ENCODE data around the gene TSPAN9. TPM values are rescaled to one million over a fixed set of nuclear protein-coding genes. Genes with fewer than 3 reads are reported as not detected.
A peak's percentile ranks its signal among the peaks of the same experiment; 100 is the strongest.

TSPAN9 gene
- total RNA-seq, 1 experiment from 2014 or later, result 35.5 TPM

DNA sequence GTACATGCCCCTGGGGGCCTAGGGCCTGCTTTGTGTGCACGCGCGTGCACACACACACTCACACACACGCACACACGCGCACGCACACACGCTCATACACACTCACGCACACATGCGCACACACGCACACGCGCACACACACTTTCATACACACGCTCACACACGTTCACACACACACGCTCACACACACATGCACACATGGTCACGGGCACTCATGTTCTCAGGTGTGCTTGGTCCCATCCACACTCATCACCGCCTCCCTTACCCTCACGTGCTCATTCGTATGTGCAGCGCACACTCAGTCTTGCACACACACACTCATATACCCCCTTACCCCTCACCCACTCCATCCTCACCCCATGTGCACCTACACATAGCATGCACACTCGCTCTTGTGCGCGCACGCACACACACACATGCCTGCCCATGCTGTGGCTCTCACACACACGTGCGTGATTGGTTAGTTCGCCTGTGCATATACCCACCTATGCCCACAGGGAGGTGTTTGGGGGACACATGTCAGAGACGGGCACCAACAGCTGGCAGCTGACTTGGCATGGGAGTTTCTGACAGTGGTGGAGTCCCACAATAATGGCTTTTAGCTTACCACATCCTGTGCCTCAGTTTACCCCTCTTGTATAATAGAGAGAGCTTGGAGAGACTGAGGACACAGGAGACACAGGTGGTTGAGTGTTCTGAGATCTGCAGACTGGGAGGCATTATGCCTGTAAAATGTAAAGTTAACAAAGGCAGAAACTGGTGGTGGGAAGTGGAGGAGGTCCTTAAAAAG, 28.7 kb downstream of the TSPAN9 start:
- Histone ChIP-seq H3K36me3 (ENCODE audit: insufficient read depth, low read length, poor library complexity, severe bottlenecking) (no peaks in the 10 kb centered on the region), H3K27ac (ENCODE audit: low read depth, low read length, poor library complexity, severe bottlenecking) (peak overlapping the region; percentile 66), H3K27me3 (replicated peaks; ENCODE audit: insufficient read depth, low read depth, low read length, poor library complexity) (no peaks in the 10 kb centered on the region), H3K9me3 (ENCODE audit: low read depth, low read length, poor library complexity, severe bottlenecking) (no peaks in the 10 kb centered on the region), H3K4me1 (ENCODE audit: insufficient read depth, low read length, poor library complexity, severe bottlenecking) (peaks cover 44% of the 10 kb centered on the region), H3K4me3 (ENCODE audit: low read depth, low read length, poor library complexity, severe bottlenecking) (no peak overlapping the region)
- TF ChIP-seq CTCF (conservative IDR thresholded peaks at IDR 0.05; ENCODE audit: low read depth, low read length), result no peak
- no peak for TF ChIP-seq EZH2 (IDR thresholded peaks at IDR 0.05; ENCODE audit: borderline replicate concordance, low read depth, low read length, poor library complexity, severe bottlenecking)
- ChIA-PET CTCF (interaction anchor here (0.6 kb wide), 3 partner anchors 168 to 1857 kb away, joined by 3 to 4 read pairs (median 3); no protein-coding TSS in a partner anchor), POLR2A (ENCODE audit: low non-redundant PET) (no interaction called here)
- intact Hi-C loops (cut with micrococcal nuclease; ENCODE audit: unreplicated experiment), result no loop called here
- DNase-seq (ENCODE audit: low spot score), result no peak
- BruUV-seq (replicated peaks), result no TSS peak

DNA sequence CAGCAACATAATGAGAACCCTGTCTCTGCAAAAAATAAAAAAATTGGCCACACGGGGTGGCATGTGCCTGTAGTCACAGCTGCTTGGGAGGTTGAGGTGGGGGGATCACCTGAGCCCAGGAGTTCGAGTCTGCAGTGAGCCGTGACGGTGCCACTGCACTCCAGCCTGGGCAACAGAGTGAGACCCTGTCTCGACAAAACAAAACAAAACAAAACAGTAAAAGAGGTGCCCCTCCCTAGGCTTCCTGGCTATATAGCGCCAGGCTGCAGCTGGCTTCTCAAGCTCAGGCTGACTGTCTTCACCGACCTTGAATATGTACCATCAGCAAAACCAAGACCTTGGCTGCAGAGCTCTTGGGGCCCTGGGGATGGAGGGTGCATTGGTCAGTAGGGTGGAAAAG, 29.4 kb downstream of the TSPAN9 start:
- H3K9me3 ChIP-seq (ENCODE audit: low read depth, low read length, poor library complexity, severe bottlenecking), result no peaks in the 10 kb centered on the region
- intact Hi-C loops (cut with micrococcal nuclease; ENCODE audit: unreplicated experiment), result no loop called here
- ChIA-PET CTCF (interaction anchor here (0.6 kb wide), 1 partner anchor 167 kb away, joined by 3 read pairs; no protein-coding TSS in a partner anchor), POLR2A (ENCODE audit: low non-redundant PET) (no interaction called here)
- peaks cover 44% of the 10 kb centered on the region for H3K4me1 ChIP-seq (ENCODE audit: insufficient read depth, low read length, poor library complexity, severe bottlenecking)
- H3K27ac ChIP-seq (ENCODE audit: low read depth, low read length, poor library complexity, severe bottlenecking), result peak overlapping the region; percentile 66
- H3K36me3 ChIP-seq (ENCODE audit: insufficient read depth, low read length, poor library complexity, severe bottlenecking), result no peaks in the 10 kb centered on the region
- peak; percentile 31 for DNase-seq (ENCODE audit: low spot score)
- no peak overlapping the region for H3K4me3 ChIP-seq (ENCODE audit: low read depth, low read length, poor library complexity, severe bottlenecking)
- TF ChIP-seq CTCF (conservative IDR thresholded peaks at IDR 0.05; ENCODE audit: low read depth, low read length) (no peak; the same call in 1 of the 2 replicates), EZH2 (IDR thresholded peaks at IDR 0.05; ENCODE audit: borderline replicate concordance, low read depth, low read length, poor library complexity, severe bottlenecking) (no peak)
- H3K27me3 ChIP-seq (replicated peaks; ENCODE audit: insufficient read depth, low read depth, low read length, poor library complexity), result no peaks in the 10 kb centered on the region
- no TSS peak for BruUV-seq (replicated peaks)

DNA sequence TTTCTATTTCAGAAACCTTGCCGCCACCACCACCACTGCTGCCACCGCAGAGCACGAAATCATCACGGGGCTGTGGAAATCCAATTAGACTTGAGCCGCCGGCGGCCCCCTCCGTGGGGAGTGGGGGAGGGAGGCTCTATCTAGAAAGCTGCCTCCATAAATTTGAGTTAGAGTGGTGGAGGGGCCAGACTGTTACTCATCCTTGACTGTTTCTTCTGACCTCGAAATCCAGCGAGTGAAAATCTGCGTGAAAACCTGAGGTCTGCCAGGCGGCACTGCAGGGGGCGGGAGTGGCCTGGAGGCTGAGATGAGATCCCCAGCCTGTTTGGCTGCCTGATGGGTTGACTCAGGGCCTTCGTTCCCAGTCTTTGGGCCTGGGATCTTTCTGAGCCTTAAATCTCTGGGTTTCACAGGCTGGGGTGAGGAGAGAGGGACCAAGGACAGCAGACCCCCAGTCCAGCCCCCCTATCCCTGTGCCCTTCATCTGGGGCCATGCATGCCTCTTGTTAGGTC, 29.9 kb downstream of the TSPAN9 start:
- Histone ChIP-seq H3K36me3 (ENCODE audit: insufficient read depth, low read length, poor library complexity, severe bottlenecking) (no peaks in the 10 kb centered on the region), H3K9me3 (ENCODE audit: low read depth, low read length, poor library complexity, severe bottlenecking) (no peaks in the 10 kb centered on the region), H3K4me1 (ENCODE audit: insufficient read depth, low read length, poor library complexity, severe bottlenecking) (peaks cover 44% of the 10 kb centered on the region), H3K27ac (ENCODE audit: low read depth, low read length, poor library complexity, severe bottlenecking) (peak overlapping the region; percentile 66), H3K4me3 (ENCODE audit: low read depth, low read length, poor library complexity, severe bottlenecking) (no peak overlapping the region), H3K27me3 (replicated peaks; ENCODE audit: insufficient read depth, low read depth, low read length, poor library complexity) (no peaks in the 10 kb centered on the region)
- TF ChIP-seq CTCF (conservative IDR thresholded peaks at IDR 0.05; ENCODE audit: low read depth, low read length) (no peak), EZH2 (IDR thresholded peaks at IDR 0.05; ENCODE audit: borderline replicate concordance, low read depth, low read length, poor library complexity, severe bottlenecking) (no peak)
- ChIA-PET POLR2A (ENCODE audit: low non-redundant PET) (no interaction called here), CTCF (no interaction called here)
- peak; percentile 75 for DNase-seq (ENCODE audit: low spot score)
- BruUV-seq (replicated peaks), result no TSS peak
- intact Hi-C loops (cut with micrococcal nuclease; ENCODE audit: unreplicated experiment), result no loop called here
